GM21825 (cell line): Measurements from ENCODE around the gene MAPK12.
"Not testable (repeated sequence)": the region's sequence is repeated elsewhere in the genome, so short reads cannot be mapped to it uniquely, and the experiment has no call there.

ENCODE experiments used
- ATAC-seq: cut with Tn5 transposase; IDR thresholded peaks from one replicate; pipeline ENCODE4 v1.9.1; 2021; ENCODE audit warnings: mild to moderate bottlenecking, moderate library complexity; ENCODE audit not compliant: unreplicated experiment

Gene MAPK12

DNA sequence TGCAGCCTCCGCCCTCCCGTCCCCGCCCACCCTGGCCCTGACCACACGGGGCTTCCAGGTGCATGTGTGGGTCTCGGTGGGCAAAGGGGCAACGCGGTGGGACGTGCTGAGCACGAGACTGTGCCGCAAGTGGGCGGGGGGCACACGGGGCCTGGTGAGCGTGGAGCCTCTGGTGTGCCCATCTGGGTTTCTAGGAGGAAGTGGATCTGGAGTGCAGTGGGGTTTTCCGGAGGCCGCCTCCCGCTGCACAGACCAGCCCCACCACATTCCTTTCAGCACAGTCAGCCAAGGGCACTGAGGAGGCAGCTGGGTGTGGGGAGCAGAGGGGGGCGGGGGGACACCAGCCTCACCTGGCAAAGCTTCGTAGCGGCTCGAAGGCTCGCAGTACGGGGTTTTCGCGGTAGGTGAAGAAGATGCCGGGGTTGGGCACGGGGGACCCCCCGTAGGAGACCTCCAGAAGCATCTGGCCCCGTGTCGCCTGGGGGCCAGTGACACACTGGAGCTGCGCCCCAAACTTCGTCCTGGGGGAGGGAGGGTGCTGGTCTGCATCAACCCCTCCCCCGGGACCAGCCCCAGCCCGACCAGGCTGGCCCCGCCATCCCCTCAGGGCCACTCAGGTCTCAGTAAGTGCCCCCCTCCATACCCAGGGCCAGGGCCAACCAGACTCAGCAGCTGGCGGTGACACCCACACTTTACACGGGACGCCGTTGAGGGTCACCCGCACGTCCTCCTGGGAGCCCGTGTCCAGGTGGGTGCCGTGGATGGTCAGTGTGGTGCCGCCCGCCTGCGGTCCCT, 21.1 kb upstream of the MAPK12 start:
- no peak for ATAC-seq

DNA sequence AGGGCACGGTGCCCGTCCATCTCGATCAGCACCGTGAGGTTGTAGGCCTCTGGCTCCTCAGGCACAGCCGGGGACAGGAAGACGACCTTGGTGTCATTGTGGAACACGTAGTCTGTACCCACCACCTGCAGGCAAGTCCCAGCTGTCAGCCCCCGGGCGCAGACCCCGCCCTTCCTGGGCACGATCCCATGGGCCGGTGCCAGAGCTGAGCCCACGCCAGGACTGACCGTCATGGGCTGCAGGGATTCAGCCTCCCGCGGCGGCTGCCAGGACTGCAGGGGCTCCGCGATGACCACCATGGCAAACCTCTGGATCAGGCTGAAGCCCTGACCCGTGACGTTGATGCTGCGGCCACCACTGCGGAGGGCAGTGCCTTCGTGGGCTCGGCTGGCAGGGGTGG, 20.5 kb upstream of the MAPK12 start:
- no peak for ATAC-seq

DNA sequence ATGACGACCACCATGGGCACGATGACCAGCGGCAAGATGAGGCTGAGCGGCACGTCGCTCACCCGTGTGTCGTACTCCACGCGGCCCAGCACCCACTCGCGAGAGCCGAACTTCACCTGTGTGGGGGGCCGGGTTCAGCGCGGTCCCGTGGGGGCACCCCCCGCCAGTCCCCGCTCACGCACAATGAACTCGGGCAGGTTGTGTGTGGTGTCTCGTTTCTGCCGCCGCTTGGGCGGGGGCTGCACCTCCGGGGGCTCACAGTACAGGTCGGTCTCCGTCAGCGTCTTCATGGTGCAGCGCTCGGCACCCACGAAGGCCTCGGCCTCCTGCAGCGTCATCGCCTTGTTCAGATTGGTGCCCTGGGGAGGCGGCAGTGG, 19.9 kb upstream of the MAPK12 start:
- ATAC-seq, result no peak

DNA sequence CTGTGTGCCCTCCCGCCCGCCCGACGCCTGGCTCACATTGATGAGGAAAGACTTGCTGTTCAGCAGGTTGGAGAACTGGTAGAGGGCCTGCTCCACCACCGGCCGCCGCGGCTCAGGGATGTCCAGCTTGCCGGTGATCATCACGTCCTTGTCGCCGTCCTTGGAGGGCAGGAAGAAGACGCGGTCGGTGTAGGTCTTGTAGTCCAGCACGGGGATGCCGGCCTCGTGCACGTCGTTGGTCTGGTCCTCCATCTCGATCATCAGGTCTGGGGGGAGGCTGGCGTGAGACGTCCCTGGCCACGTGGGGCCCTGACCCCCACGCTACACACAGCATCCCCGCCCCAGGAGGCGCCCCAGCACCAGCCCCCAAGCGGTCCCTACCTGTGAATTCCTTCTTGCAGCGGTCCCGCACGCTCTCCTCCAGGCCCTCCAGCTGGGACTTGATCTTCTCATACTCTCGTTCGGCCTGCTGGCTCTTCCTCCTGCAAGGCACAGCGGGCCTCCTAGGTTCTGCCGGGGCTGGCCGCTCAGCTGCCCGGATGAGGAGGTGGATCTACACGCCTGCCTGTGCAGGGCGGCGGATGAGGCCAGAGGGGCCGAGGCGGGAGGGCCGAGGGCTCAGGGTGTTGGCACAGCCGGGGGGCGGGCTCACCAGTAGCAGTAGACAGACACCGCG, 19.4 kb upstream of the MAPK12 start:
- no peak for ATAC-seq

DNA sequence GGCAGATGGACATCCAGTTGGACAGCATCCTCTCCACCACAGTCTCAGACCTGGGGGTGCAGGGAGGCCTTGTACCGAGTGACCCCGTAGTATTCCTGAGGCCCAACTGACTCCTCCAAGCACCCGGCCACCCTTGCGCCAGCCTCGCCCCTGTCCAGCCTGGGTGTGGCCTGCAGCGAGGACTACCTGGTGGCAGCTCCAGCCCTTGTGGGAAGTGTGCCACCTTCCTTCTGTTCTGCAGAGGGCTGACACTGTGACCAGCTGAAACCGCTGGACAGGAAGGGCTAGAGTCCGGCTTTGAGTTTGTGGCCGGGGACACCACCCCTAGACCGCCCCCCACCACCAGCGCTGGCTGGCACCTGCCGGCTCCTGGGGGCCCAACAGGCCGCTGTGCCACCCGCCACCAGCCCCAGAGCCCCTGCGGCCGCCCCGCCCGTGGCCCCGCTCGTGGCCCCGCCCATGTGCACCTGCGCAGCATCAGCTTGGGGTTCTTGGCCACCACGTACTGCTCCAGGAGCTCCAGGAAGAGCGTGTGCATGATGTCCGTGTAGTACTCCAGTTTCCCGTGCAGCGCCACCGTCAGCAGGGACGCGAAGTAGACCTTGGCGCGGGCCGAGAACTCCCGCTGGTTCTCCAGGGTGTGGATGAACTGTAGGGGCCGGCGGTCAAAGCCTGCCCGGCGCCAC, 18.7 kb upstream of the MAPK12 start:
- no peak for ATAC-seq

DNA sequence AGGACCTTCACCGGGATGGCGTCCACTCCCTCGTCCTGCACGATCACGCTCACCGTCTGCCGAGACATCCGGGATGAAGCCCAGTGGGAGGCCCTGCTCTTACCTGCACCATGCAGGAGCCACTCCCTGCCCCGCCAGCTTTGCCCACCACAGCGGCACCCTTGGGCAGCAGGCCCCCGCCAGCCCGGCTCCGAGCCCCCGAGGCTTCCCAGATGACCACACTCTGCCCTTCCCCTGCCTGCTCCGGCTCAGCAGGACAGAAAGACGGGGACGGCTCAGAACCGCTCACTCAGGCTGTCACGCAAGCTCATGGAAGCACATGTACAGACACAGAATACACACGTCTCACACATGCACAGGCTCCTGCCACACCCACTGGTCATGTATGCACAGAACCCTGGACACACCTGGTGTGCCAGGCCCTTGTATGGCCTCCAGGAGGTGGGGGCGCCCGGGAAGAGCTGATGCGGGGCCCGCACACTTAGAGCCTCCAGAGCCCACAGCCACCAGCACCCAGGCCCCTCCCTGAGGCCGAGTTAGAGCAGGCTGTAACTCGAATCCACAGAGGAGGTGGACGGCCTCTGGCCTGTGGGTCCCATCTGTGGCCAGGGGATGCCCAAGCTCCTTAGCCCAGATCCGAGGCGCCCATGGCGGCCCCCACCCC, 17.6 kb upstream of the MAPK12 start:
- ATAC-seq, result no peak

DNA sequence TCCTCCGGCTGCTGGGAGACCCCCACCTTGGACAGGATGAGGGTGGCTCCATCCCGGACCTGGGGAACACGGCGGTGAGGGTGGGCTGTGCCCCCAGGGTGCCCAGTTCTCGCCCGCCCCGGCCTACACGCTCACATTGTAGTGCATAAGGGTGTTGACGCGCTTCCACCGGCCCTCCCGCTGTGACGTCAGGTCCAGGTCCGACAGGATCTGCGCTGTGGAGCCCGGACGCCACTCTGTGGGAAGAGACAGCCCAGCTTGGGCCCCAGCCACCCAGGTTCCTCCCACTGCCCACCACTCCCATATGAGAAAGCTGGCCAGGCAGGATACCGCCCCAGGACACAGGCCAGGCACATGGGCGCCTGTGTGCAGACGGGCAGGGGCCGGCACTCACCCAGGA, 17.0 kb upstream of the MAPK12 start:
- no peak for ATAC-seq

DNA sequence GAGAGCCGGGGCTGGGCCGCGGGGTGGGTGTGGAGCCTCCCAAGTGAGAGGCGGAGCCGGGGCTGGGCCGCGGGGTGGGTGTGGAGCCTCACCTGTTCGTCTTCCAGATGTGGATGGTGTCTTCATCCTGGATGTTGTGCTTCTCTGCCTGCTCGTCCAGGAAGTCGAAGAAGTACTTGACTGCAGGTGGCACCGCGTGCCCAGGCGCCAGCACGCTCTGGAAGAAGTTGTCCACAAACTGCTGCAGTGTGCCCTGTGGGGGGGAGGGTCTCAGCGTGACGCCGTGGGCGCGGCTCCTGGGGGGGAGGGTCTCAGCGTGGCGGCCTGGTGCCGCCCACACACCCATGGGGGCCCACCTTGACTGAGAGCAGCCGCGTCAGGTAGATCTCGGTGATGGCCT, 16.3 kb upstream of the MAPK12 start:
- ATAC-seq, result no peak

DNA sequence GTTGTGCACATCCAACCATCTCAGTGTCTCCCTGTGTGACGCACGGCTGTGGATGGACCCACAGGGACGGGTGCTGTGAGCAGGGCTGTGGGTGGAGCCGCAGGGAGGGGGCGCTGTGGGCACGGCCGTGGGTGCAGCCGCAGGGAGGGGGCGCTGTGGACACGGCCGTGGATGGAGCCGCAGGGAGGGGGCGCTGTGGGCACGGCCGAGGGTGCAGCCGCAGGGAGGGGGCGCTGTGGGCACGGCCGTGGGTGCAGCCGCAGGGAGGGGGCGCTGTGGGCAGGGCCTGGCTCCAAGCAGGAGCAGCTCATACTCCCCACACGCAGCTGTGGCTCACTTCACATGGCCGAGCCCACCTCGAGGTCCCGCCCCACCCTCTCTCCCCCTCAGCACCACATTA, 14.7 kb upstream of the MAPK12 start:
- ATAC-seq, result peak; percentile 38

DNA sequence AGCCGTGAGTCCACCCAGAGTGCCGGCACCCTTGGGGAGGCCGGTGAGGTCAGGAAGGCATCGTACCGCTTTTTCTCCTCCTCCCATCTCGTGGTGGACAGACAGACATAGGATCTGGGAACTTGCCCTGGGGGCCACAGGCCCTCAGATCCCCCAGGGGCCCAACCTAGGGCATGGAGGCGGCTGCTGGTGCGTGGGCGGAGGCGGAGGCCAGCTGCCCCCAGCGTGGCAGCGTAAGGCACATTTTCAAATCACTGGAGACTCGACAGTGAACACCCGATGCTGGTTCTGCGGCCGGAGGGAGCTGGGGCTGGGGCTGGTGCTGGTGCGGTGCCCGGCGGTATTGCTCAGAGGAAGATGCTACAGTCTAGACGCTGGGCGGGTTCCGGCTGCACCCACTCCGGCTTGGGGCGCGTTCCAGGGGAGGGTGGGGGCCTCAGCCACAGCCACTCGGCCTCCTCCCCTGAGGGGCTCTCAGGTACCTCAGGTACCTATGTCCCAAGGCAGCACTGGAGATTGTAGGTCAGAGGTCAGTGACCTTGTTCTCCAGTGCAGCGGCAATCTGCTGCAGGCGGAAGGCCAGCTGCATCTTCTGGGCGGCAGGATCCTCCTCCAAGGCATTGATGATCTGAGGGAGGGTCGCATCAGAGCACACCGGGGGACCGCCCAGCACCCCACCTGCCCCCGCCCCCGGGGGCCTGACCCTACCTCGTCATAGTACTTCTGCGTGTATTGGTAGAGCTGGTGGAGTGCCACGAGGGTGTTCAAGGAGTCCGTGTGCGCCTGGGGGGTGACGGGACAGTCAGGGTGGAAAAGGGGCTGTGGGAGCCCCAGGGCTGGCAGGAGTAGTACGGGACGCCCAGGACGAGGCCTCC, 13.9 kb upstream of the MAPK12 start:
- ATAC-seq, result no peak

DNA sequence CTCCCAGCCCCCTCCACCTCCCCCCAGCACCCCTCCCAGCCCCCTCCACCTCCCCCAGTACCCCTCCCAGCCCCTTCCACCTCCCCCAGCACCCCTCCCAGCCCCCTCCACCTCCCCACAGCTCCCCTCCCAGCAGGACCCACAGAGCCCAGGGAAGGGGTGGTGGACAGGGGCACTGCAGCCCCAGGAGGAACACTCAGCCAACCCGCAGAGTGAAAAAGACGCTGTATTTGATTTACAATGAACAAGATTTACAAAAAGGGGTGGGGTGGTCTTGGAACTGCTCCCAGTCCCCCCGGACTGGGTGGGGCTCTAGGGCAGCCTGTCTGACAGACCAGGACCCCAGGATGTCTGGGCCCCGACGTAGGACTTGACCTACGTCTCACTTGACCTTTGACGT, 13.3 kb upstream of the MAPK12 start:
- ATAC-seq, result no peak

DNA sequence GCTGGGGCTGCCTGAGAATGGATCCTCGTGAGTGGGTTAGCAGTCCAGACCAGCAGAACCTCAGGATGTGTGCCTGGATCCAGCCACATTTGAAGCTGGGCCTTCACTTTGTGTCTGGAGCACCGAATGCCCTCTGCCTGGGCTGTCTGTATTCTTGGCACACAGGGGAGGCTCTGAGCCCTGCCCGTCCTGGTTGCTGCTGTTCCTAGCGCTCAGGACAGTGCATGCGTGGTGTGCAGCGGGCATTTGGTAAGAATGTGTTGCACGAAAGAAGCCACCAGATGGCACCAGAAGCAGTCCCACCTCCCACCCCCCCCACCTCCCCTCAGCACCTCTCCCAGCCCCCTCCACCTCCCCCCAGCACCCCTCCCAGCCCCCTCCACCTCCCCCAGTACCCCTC, 12.8 kb upstream of the MAPK12 start:
- ATAC-seq, result no peak

DNA sequence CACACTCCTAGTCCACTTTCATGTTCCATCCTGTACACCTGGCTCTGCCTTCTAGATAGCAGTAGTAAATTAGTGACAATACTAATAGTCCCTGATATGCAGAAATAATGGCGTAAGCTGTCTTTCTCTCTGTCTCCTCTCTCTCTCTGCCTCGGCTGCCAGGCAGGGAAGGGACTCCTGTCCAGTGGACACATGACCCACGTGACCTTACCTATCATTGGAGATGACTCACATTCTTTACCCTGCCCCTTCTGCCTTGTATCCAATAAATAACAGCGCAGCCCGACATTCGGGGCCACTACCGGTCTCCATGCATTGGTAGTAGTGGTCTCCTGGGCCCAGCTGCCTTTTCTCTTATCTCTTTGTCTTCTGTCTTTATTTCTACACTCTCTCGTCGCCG, 12.3 kb upstream of the MAPK12 start:
- ATAC-seq, result not testable (repeated sequence)

DNA sequence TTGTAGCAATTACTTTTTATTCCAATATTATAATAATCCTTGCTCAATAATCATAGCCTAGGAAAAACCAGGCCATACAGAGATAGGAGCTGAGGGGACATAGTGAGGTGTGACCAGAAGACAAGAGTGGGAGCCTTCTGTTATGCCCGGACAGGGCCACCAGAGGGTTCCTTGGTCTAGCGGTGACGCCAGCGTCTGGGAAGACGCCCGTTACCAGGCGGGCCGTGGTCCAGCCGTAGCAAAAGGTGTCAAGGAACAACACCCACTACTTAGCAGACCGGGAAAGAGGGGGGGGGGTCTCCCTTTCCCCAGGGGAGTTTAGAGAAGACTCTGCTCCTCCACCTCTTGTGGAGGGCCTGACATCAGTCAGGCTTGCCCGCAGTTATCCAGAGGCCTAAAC, 11.9 kb upstream of the MAPK12 start:
- not testable (repeated sequence) for ATAC-seq

DNA sequence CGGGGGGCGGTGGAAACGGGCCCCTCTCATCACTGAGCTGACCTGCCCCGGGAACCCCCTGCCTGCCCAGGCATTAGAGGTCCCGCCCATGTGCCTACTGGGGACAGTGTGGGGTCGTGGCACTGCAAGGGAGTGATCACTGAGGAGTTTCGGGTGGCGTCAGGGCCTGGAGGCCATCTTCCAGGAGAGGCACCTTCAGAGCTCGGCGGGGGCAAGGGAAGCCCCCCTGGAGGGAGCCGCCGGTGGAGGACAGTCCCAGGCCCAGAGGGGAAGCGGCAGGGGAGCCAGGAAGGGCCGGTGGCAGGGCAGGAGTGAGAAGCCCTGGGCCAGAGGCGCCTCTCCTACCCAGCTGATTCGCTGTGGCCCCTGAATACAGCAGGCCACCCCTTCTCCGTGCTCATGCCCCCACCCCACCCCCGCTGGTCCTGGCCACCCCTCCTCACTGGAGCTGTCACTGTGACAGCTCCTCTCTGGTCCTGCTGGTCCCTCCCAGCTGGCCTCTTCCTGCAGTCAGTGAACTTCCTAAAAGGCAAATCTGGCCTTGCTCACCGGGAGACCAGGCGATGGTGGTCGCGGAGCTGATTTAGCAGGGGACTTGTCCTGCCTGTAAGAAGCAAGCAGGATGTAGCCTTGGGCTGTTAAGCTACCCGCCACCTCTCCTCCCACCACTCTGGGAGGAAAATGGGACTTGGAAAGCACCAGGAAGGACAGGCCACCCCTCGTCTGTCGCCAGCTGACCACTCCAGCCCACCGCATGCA, 10.7 kb upstream of the MAPK12 start:
- no peak for ATAC-seq

DNA sequence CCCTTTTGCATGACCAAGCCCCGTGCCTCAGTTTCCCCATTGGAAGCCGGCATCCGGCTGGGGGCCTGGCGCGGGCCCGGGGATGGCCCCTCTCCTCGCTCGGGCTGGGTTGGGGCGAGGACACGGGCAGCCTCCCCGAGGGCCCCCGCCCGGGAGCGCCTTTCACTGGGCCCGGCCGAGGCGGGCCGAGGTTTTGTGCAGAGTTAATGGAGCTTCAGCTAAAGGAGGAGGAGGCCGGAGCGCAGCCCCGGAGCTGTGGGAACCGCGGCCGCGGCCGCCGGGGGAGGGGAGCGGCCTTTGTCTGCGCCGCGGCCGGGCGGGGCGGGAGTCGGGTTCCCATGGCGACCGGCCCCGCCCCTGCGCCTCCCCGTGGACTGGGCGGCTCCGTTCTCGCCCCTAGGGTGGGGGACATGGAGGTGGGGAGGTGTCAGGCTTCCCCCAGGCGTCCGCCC, 10.1 kb upstream of the MAPK12 start:
- ATAC-seq, result no peak

DNA sequence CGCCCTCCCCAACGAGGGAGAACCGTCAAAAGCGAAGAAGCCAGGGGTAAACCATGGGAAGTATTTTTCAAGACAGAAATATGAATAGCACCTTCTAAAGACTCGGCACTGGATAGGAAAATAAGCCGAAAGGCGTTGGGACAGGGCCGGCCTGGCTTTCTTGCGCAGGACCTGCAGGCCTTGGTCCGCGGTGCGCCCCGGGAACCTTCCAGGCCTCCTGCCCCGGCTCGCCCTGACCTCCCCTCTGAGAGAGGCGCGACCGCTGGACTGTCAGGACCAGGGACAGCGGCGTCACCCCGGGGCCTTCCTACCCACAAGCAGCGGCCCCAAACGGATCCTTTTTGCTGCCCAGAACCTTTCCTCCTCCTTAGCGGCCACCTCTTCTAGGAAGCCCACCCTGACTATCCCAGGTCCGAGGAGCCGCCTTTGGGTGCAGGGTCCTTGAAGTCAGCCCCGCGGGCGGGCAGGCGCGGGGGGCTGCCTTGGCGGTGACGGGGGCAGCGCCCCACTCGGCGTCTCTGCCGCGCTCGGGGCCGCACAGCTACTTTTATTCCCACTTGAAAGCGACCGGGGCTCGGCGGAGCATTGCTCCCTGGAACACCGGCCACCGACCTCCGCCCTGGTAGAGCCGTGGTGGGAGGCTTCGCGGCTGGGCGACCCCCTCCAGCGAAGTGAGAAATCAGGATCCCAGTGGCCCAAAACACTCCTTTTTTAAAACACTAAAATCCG, 9.3 kb upstream of the MAPK12 start:
- no peak for ATAC-seq

DNA sequence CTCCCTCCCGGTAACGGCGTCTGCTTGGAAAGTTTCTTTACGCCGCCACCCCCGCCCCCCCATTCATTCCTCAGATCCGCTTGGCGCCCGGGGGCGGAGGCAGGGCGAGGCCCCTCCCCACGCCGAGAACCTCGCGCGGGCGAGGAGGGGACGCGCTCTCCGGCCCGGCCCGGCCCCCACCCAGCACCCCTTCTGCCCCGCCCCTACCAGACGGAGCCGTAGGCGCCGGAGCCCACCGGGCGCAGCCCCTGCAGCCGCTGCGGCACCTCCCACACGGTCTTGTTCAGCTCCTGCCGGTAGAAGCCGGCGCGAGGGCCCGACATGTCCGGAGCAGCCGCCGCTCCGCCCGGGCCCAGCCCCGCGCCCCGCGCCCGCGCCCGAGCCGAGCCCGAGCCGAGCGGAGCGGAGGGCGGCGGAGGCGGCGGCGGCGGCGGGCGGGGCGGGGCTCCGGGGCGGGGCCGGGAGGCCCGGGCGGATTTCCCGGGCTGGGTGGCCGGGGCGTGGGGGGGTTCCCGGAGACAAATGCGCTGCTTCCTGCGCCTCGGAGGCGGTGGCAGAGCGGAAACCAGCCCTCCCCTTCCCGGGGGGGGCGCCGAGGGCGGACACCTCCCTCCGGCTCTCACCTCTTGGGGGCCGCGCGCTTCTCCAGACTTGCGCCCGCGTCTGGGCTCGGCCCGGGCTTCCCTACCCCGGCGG, 8.6 kb upstream of the MAPK12 start, which contains the start of gene MAPK11:
TSS of gene MAPK11 (minus strand) at position 411 of the 696 bp plus-strand sequence. CDS start at position 323, 88 bp downstream.
- ATAC-seq, result no peak
